ENCODE results near the gene SHD. TPM values are rescaled to one million over a fixed set of nuclear protein-coding genes. Genes with fewer than 3 reads are reported as not detected.
"Not testable (repeated sequence)": the region's sequence is repeated elsewhere in the genome, so short reads cannot be mapped to it uniquely, and the experiment has no call there.

SHD gene, protein sequence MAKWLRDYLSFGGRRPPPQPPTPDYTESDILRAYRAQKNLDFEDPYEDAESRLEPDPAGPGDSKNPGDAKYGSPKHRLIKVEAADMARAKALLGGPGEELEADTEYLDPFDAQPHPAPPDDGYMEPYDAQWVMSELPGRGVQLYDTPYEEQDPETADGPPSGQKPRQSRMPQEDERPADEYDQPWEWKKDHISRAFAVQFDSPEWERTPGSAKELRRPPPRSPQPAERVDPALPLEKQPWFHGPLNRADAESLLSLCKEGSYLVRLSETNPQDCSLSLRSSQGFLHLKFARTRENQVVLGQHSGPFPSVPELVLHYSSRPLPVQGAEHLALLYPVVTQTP
- total RNA-seq (1 to 10 TPM in 1 of 2 donors, under 1 TPM in 1; 0.16 to 1.8 TPM), polyA plus RNA-seq (ENCODE audit: insufficient read depth, low read depth, low replicate concordance) (0.79 TPM)
- long read RNA-seq, donor 1, partial matches to known transcripts, result 0 of 4 reads
- long read RNA-seq, donor 1, other reads (novel, unspliced or antisense), result 0 of 4 reads
- long read RNA-seq, donor 2, result 0 reads

DNA sequence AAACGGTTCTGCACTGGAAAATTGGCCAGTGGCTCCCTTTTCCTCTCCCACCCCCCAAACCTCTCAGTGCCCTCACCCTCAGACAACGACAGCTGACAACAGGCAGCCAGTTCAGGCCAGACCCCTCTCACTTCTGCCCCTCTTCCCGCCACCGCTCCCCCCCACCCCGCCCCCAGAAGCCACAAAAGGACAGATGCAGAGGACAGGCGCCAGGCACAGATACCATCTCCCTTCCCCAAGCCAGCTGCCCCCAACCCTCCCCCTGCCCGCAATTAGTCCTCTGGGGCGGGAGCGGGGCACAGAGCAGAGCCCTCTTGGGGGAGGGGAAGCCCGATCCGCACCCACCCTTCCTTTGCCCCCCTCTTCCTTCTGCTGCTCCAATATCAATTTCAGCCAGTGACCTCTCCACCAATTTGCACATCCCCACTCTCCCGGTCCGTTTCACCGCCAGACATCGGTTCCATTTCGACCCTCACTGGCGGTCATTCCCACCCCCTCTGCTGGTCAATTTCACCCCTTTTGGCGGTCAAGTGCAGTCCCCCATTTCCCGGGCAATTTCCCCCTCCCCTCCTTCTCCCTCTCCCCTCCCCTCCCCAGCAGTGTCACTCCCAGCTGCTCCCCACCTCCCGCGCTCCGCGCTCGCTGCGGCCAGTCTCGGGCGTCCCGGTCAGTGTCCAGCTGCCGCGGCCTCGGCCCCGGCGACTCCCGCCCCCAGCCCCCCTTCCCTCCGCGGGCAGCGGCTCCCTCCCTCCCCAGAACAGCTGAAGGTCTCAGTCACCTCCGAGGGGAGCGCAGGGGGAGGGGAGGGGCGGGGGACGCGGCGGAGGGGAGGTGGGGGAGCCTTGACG lies at the start of gene SHD:
Gene SHD, plus strand, starts transcription at position 848 of the 848 bp plus-strand sequence. CDS start 798 bp downstream, outside the sequence.
- Histone ChIP-seq H3K4me3 (peak within 1 kb of the TSS; percentile 9 to 26), H3K27me3 (no peaks in the 10 kb centered on the region), H3K36me3 (ENCODE audit: low read depth, missing control alignments) (no peaks in the 10 kb centered on the region), H3K27ac (no peak within 1 kb of the TSS), H3K9me3 (no peaks in the 10 kb centered on the region), H3K4me1 (peaks cover 10% of the 10 kb centered on the region)
- intact Hi-C loops (cut with DNase I; ENCODE audit: low total_unique reads), result loop anchor here (10.0 kb wide), 1 partner anchor 76 kb away; no protein-coding TSS in a partner anchor
- TF ChIP-seq, protein P1, sequence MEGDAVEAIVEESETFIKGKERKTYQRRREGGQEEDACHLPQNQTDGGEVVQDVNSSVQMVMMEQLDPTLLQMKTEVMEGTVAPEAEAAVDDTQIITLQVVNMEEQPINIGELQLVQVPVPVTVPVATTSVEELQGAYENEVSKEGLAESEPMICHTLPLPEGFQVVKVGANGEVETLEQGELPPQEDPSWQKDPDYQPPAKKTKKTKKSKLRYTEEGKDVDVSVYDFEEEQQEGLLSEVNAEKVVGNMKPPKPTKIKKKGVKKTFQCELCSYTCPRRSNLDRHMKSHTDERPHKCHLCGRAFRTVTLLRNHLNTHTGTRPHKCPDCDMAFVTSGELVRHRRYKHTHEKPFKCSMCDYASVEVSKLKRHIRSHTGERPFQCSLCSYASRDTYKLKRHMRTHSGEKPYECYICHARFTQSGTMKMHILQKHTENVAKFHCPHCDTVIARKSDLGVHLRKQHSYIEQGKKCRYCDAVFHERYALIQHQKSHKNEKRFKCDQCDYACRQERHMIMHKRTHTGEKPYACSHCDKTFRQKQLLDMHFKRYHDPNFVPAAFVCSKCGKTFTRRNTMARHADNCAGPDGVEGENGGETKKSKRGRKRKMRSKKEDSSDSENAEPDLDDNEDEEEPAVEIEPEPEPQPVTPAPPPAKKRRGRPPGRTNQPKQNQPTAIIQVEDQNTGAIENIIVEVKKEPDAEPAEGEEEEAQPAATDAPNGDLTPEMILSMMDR (IDR thresholded peaks at IDR 0.05), result no peak
- TF ChIP-seq POLR2A (IDR thresholded peaks at IDR 0.05), result no peak
- 3 to 12% methylated on average over 19 to 41 of the region's 44 CpGs for WGBS, 2 donors
- DNase-seq, result no peak

DNA sequence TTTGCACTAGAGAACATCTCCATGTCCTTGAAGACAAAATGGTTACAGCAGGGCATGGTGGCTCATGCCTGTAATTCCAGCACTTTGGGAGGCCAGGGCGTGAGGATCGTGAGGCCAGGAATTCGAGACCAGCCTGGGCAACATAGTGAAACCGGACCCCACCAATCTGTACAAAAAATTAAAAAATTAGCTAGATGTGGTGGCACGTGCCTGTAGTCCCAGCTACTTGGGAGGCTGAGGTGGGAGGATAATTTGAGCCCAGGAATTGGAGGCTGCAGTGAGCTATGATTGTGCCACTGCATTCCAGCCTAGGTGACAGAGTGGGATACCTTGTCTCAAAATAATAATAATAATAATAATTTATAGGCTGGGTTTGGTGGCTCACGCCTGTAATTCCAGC lies 48.8 kb upstream of the SHD start:
- H3K9me3 ChIP-seq; H3K4me3 ChIP-seq; H3K4me1 ChIP-seq; intact Hi-C loops (cut with DNase I; ENCODE audit: low total_unique reads); DNase-seq; H3K27ac ChIP-seq; H3K36me3 ChIP-seq (ENCODE audit: low read depth, missing control alignments); H3K27me3 ChIP-seq: not testable (repeated sequence)
- 94 to 98% methylated on average over 6 of the region's 6 CpGs for WGBS, 2 donors

DNA sequence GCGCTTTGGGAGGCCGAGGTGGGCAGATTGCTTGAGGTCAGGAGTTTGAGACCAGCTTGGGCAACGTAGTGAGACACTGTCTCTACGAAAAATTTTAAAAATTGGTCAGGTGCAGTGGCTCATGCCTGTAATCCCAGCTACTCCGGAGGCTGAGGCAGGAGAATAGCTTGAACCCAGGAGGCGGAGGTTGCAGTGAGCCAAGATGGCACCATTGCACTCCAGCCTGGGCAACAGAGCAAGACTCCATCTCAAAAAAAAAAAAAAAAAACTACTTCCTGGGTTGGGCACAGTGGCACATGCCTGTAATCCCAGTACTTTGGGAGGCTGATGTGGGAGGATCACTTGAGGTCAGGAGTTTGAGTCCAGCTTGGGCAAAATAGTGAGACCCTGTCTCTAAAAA lies 47.5 kb upstream of the SHD start:
- H3K9me3 ChIP-seq; DNase-seq; H3K27ac ChIP-seq; intact Hi-C loops (cut with DNase I; ENCODE audit: low total_unique reads); H3K36me3 ChIP-seq (ENCODE audit: low read depth, missing control alignments); H3K4me3 ChIP-seq; H3K4me1 ChIP-seq; H3K27me3 ChIP-seq: not testable (repeated sequence)
- WGBS, 2 donors, result 88 to 96% methylated on average over 6 of the region's 6 CpGs

DNA sequence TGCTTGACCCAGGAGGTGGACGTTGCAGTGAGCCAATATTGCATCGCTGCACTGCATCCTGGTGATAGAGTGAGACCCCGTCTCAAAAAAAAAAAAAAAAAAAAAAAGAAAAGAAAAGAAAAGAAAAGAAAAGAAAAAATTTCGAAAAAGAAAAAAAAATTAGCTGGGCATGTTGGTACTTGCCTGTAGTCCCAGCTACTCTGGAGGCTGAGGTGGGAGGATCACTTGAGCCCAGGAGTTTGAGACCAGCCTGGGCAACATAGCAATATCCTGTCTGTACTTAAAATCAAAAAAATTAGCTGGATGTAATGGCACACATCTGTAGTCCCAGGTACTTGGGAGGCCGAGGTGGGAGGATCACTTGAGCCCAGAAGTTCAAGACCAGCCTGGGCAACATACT lies 46.9 kb upstream of the SHD start:
- H3K9me3 ChIP-seq; H3K27ac ChIP-seq; H3K27me3 ChIP-seq; H3K4me1 ChIP-seq; intact Hi-C loops (cut with DNase I; ENCODE audit: low total_unique reads); H3K4me3 ChIP-seq; H3K36me3 ChIP-seq (ENCODE audit: low read depth, missing control alignments); DNase-seq: not testable (repeated sequence)
- 69 to 84% methylated on average over 5 of the region's 5 CpGs for WGBS, 2 donors

DNA sequence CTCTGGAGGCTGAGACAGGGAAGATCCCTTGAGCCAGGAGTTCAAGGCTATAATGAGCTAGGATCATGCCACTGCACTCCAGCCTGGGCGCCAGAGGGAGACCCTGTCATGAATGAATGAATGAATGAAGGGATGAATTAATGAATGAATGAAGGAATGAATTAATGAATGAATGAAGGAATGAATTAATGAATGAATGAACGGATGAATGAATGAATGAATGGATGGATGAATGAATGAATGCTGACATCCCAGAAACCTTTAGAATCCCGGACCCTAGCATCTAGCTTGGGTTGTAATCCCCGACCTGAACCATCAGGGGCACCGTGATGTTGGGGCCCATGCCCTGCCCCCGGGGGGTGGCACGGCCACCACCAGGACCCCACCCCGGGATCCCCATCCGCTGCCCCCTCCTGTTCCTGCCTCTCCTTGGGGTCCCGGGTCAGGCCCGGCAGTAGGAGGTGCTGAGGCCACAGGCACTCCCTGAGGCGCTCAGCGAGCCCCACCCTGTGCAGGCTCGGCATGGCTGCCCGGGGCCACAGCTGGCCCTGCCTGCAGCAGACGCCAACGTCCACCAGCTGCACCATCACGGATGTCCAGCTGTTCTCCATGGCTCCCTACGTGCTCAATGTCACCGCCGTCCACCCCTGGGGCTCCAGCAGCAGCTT lies 46.3 kb upstream of the SHD start:
- Histone ChIP-seq H3K36me3 (ENCODE audit: low read depth, missing control alignments) (no peaks in the 10 kb centered on the region), H3K9me3 (no peaks in the 10 kb centered on the region), H3K4me1 (peaks cover 6% of the 10 kb centered on the region), H3K27ac (no peak overlapping the region), H3K27me3 (no peaks in the 10 kb centered on the region), H3K4me3 (no peak overlapping the region)
- no peak for DNase-seq
- intact Hi-C loops (cut with DNase I; ENCODE audit: low total_unique reads), result no loop called here
- 42 to 49% methylated on average over 5 to 18 of the region's 21 CpGs for WGBS, 2 donors
- TF ChIP-seq, protein P1 (IDR thresholded peaks at IDR 0.05), result no peak
- TF ChIP-seq POLR2A (IDR thresholded peaks at IDR 0.05), result no peak

Measured in testis (tissue), 5 donors.